ENCODE results near the gene APOBEC3G.

The APOBEC3G gene

GRCh38 chr22:39122772-39123470 lies 45.8 kb downstream of the APOBEC3G start:
- no peak for DNase-seq (ENCODE audit: low read depth)

- no peak for DNase-seq (ENCODE audit: low read depth)
These were observed 46.9 kb downstream of the APOBEC3G start for GRCh38 chr22:39123751-39124581.

GRCh38 chr22:39125622-39126021 lies 48.5 kb downstream of the APOBEC3G start:
- DNase-seq (ENCODE audit: low read depth), result no peak

- no peak for DNase-seq (ENCODE audit: low read depth)
These were observed 51.4 kb downstream of the APOBEC3G start for GRCh38 chr22:39128508-39128907.

- no peak for DNase-seq (ENCODE audit: low read depth)
These were observed 52.0 kb downstream of the APOBEC3G start for GRCh38 chr22:39129081-39129480.

- no peak for DNase-seq (ENCODE audit: low read depth)
These were observed 52.7 kb downstream of the APOBEC3G start for GRCh38 chr22:39129746-39130145.

GRCh38 chr22:39130152-39130704 lies 53.2 kb downstream of the APOBEC3G start:
- no peak for DNase-seq (ENCODE audit: low read depth)

GRCh38 chr22:39130892-39131855 lies 54.1 kb downstream of the APOBEC3G start:
- DNase-seq (ENCODE audit: low read depth), result no peak

- no peak for DNase-seq (ENCODE audit: low read depth)
These were observed 55.2 kb downstream of the APOBEC3G start for GRCh38 chr22:39132281-39132680.

GRCh38 chr22:39132871-39133524 lies 55.9 kb downstream of the APOBEC3G start:
- no peak for DNase-seq (ENCODE audit: low read depth)

GRCh38 chr22:39133871-39134270 lies 56.8 kb downstream of the APOBEC3G start:
- no peak for DNase-seq (ENCODE audit: low read depth)

GRCh38 chr22:39134366-39135091 lies 57.5 kb downstream of the APOBEC3G start:
- no peak for DNase-seq (ENCODE audit: low read depth)

GRCh38 chr22:39135092-39135896 lies 58.2 kb downstream of the APOBEC3G start:
- DNase-seq (ENCODE audit: low read depth), result no peak

GRCh38 chr22:39136317-39136716 lies 59.2 kb downstream of the APOBEC3G start:
- DNase-seq (ENCODE audit: low read depth), result no peak
